22Rv1 (cell line): Measurements from ENCODE around the gene KRTAP10-5.

ENCODE experiments used
- ZFX ChIP-seq: fragments of 450-650 bp; IDR thresholded peaks from 2 replicates; pipeline ENCODE4 v1.6.1; 2017; ENCODE audit warnings: antibody characterized with exemption, borderline replicate concordance
- TF ChIP-seq, protein P1 (sequence below): fragments of 450-650 bp; IDR thresholded peaks from 2 replicates; pipeline ENCODE4 v1.5.1; 2017; ENCODE audit warnings: mild to moderate bottlenecking

DNA sequence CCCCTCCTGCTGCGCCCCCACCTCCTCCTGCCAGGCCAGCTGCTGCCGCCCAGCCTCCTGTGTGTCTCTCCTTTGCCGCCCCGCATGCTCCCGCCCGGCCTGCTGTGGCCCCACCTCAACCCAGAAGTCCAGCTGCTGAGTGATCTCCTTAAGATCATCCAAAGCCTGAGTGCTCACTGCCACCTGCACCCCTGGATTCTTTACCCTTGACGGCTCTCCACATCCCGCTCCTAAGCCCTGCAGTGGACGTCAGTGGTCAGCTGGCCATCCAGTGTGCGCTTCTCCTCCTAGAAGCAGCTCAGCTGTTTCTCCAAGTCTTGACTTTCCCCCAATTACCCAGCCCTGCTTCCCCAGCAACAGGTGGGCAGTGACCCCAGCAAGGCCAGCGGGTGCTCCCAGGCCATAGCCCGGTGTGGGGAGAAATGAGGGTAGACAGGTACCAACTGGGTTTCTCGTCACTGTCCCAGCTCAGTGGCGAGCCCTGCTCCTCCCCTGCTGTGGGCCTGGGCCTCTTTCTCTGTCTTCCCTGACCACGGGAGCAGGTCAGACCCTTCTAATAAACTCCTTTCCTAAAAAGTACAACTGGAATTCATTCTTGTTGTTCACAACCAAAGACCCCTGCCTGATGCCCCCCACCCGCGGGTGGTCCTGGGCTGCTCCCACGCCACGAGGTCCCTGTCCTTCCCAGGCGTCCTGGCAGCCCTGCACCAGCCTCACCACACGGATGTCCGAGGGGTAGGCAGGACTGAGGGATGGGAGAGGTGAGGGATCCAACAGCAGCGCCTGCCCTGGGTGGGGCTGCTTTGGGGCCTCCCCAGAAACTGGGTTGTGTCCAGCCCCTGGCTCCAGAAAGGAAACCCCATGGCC lies 21.4 kb upstream of the KRTAP10-5 start:
- TF ChIP-seq, protein P1, sequence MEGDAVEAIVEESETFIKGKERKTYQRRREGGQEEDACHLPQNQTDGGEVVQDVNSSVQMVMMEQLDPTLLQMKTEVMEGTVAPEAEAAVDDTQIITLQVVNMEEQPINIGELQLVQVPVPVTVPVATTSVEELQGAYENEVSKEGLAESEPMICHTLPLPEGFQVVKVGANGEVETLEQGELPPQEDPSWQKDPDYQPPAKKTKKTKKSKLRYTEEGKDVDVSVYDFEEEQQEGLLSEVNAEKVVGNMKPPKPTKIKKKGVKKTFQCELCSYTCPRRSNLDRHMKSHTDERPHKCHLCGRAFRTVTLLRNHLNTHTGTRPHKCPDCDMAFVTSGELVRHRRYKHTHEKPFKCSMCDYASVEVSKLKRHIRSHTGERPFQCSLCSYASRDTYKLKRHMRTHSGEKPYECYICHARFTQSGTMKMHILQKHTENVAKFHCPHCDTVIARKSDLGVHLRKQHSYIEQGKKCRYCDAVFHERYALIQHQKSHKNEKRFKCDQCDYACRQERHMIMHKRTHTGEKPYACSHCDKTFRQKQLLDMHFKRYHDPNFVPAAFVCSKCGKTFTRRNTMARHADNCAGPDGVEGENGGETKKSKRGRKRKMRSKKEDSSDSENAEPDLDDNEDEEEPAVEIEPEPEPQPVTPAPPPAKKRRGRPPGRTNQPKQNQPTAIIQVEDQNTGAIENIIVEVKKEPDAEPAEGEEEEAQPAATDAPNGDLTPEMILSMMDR, result no peak
- TF ChIP-seq ZFX, result no peak
